K562 (cell line): ENCODE results near the gene ME3. TPM values are rescaled to one million over a fixed set of nuclear protein-coding genes. Genes with fewer than 3 reads are reported as not detected.

Source experiments
- ARID1B ChIP-seq: fragments of 450-650 bp; IDR thresholded peaks from 2 replicates; pipeline ENCODE4 v1.6.1; 2016; ENCODE audit warnings: antibody characterized with exemption, mild to moderate bottlenecking, inconsistent platforms
- CEBPG ChIP-seq, 3 experiments: fragments of 200-800 bp in 1 of 3; sonication (Bioruptor generic) in 1 of 3; sonication (generic) in 1 of 3; formaldehyde crosslinking in 1 of 3; IDR thresholded peaks in 2 of 3; conservative IDR thresholded peaks in 1 of 3; 2 replicates each; pipeline versions ENCODE4 v1.6.1 to v1.8.0; 2016 to 2022; ENCODE audit warnings: missing compliant biosample characterization in 2 of 3, missing genetic modification characterization in 2 of 3, mild to moderate bottlenecking in 1 of 3, missing genetic modification reagents in 1 of 3
- DPF2 ChIP-seq: fragments of 450-650 bp; IDR thresholded peaks from 2 replicates; pipeline ENCODE4 v1.6.1; 2016
- EHMT2 ChIP-seq: fragments of 450-650 bp; IDR thresholded peaks from 2 replicates; pipeline ENCODE4 v1.6.1; 2018; ENCODE audit warnings: antibody characterized with exemption
- HDAC8 ChIP-seq: fragments of 450-650 bp; IDR thresholded peaks from 2 replicates; pipeline ENCODE4 v1.6.1; 2016; ENCODE audit warnings: mild to moderate bottlenecking, missing genetic modification characterization, moderate library complexity, missing compliant biosample characterization
- ID3 ChIP-seq, 2 experiments: fragments of 250-450 bp in 1 of 2; fragments of 450-650 bp in 1 of 2; sonication (Bioruptor Pico) in 1 of 2; IDR thresholded peaks; 2 replicates each; pipeline versions ENCODE4 v1.6.1 to v1.8.0; 2016 to 2021; ENCODE audit warnings: mild to moderate bottlenecking in 2 of 2, moderate library complexity in 2 of 2, missing compliant biosample characterization in 1 of 2, missing genetic modification characterization in 1 of 2
- L3MBTL2 ChIP-seq: fragments of 450-650 bp; IDR thresholded peaks from 2 replicates; pipeline ENCODE4 v1.6.1; 2016; ENCODE audit warnings: mild to moderate bottlenecking, moderate library complexity
- MAFG ChIP-seq: fragments of 450-650 bp; conservative IDR thresholded peaks from 2 replicates; pipeline ENCODE4 v1.6.1; 2016; ENCODE audit warnings: missing genetic modification characterization, missing compliant biosample characterization
- SAFB ChIP-seq: fragments of 200-400 bp; formaldehyde crosslinking; IDR thresholded peaks from 2 replicates; pipeline ENCODE4 v1.6.1; 2017; ENCODE audit warnings: low read depth, low read length, borderline replicate concordance
- SIX5 ChIP-seq, 2 experiments: IDR thresholded peaks; 2 replicates each; pipeline ENCODE4 v1.6.1; 2011; ENCODE audit warnings: low read length in 2 of 2, borderline replicate concordance in 1 of 2, low read depth in 1 of 2, mild to moderate bottlenecking in 1 of 2, moderate library complexity in 1 of 2; ENCODE audit not compliant: insufficient read depth in 1 of 2
- TARDBP ChIP-seq: fragments of 450-650 bp; IDR thresholded peaks from 2 replicates; pipeline ENCODE4 v1.6.1; 2016
- TRIM24 ChIP-seq, 2 experiments: fragments of 450-650 bp; IDR thresholded peaks; 2 replicates each; pipeline ENCODE4 v1.6.1; 2016
- ZNF146 ChIP-seq: IDR thresholded peaks from one replicate; pipeline ENCODE4 v1.6.1; 2018; ENCODE audit warnings: missing compliant biosample characterization; ENCODE audit not compliant: unreplicated experiment
- ZNF232 ChIP-seq: sonication (generic); formaldehyde crosslinking; IDR thresholded peaks from 2 replicates; pipeline ENCODE4 v1.8.0; 2022; ENCODE audit warnings: mild to moderate bottlenecking, missing genetic modification reagents
- ZNF354B ChIP-seq: fragments of 250-450 bp; sonication (Bioruptor Pico); IDR thresholded peaks from 2 replicates; pipeline ENCODE4 v1.4.0; 2020
- ZNF589 ChIP-seq: fragments of 200-800 bp; sonication (Bioruptor generic); IDR thresholded peaks from 2 replicates; pipeline ENCODE4 v1.6.1; 2016; ENCODE audit warnings: low read depth, missing genetic modification characterization, missing compliant biosample characterization
- ZNF655 ChIP-seq: fragments of 250-450 bp; sonication (Bioruptor Pico); IDR thresholded peaks from 2 replicates; pipeline ENCODE4 v1.5.0; 2021
- polyA plus RNA-seq, 8 experiments: library from polyadenylated mRNA; depleted of rRNA in 4 of 8; stranded (reverse) in 5 of 8; unstranded in 3 of 8; fragments of >200 nt; fragmentation: Nextera tagmentation in 2 of 8; fragmentation: Illumina TruSeq in 1 of 8; extraction: Ambion mirVana in 2 of 8; extraction: Trizol in 1 of 8; gene quantifications; 2 replicates each; pipeline versions ENCODE4 v1.2.1 to v1.2.3, GENCODE V29; 2011 to 2014; ENCODE audit warnings: inconsistent platforms in 1 of 8, missing spikeins in 1 of 8
- total RNA-seq, 7 experiments: library from RNA; depleted of rRNA in 6 of 7; stranded (reverse); fragments of >200 nt in 6 of 7; fragmentation: Illumina TruSeq in 2 of 7; extraction: Trizol in 2 of 7; gene quantifications; 2 replicates each; pipeline versions ENCODE4 v1.2.1 to v1.2.3, GENCODE V29; 2011 to 2021; ENCODE audit warnings: low replicate concordance in 1 of 7
- TF ChIP-seq, protein P1 (sequence below), 2 experiments: fragments of 200-800 bp in 1 of 2; sonication (Bioruptor generic) in 1 of 2; sonication (generic) in 1 of 2; formaldehyde crosslinking in 1 of 2; IDR thresholded peaks in 1 of 2; conservative IDR thresholded peaks in 1 of 2; 2 replicates each; pipeline versions ENCODE4 v1.5.0 to v1.6.1; 2016 to 2020; ENCODE audit warnings: missing compliant biosample characterization in 1 of 2, missing genetic modification characterization in 1 of 2, missing genetic modification reagents in 1 of 2

ME3 gene
- total and polyA plus RNA-seq, 9 of the 15 experiments (the other 6 are each of a cell fraction or from before 2014, with no cell fraction given): not detected

DNA sequence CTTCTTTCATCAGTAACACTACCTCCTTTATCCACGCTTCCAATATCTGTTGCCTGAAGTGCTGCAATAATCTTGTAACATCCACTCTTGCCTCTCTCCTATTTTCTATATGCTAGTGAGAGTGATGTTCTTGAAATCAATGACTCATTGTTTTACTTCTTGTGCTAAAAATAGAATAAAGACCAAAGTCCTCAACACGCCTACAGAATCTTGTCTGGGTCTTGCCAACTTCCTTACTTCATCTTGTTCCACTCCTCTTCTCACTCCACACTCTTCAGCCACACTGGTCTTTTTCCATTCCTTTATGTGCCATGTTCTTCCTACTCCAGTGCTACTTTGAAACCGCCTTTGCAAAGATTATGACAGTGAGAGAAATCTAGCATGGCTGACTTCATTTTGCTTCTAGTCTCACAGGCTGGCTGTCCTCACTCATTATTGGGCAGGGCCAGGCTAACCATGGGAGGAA is 161.3 kb downstream of the ME3 start (continued):
- TF ChIP-seq ID3 (CRISPR knock-in tag; IDR thresholded peaks at IDR 0.05): no peak
- TF ChIP-seq ID3 (tag; IDR thresholded peaks at IDR 0.05): peak; percentile 80
- TF ChIP-seq ZNF232 (CRISPR knock-in tag): no peak
- TF ChIP-seq ZNF589: peak; percentile 82; the same call in 1 of the 2 replicates
- TF ChIP-seq MAFG (tag): 0 out of 2 replicates have a peak, but pooled peaks have one; percentile 15
- TF ChIP-seq, protein P1, sequence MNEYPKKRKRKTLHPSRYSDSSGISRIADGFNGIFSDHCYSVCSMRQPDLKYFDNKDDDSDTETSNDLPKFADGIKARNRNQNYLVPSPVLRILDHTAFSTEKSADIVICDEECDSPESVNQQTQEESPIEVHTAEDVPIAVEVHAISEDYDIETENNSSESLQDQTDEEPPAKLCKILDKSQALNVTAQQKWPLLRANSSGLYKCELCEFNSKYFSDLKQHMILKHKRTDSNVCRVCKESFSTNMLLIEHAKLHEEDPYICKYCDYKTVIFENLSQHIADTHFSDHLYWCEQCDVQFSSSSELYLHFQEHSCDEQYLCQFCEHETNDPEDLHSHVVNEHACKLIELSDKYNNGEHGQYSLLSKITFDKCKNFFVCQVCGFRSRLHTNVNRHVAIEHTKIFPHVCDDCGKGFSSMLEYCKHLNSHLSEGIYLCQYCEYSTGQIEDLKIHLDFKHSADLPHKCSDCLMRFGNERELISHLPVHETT (CRISPR knock-in tag; conservative IDR thresholded peaks at IDR 0.05 in 1 of 2, IDR thresholded peaks at IDR 0.05 in 1 of 2): peak in 1 of 2 experiments; percentile 71; a peak in 1 of 4 replicates
- TF ChIP-seq TRIM24 (IDR thresholded peaks at IDR 0.05): peak; percentile 22 to 46; a peak in 1 of 4 replicates
- TF ChIP-seq ZNF146 (CRISPR knock-in tag): no peak
- TF ChIP-seq SIX5 (IDR thresholded peaks at IDR 0.05; ENCODE audit: borderline replicate concordance in 1 of 2, insufficient read depth in 1 of 2, low read depth in 1 of 2, low read length in 2 of 2): no peak
- peak; percentile 35; the same call in 1 of the 2 replicates for TF ChIP-seq DPF2
- peak; percentile 36; the same call in 1 of the 2 replicates for TF ChIP-seq ARID1B
- TF ChIP-seq ZNF354B (CRISPR knock-in tag): no peak
- TF ChIP-seq ZNF655 (CRISPR knock-in tag): no peak
- TF ChIP-seq TARDBP: no peak
- TF ChIP-seq EHMT2: peak; percentile 79
- no peak for TF ChIP-seq SAFB
- peak; percentile 75 for TF ChIP-seq CEBPG (CRISPR knock-in tag; IDR thresholded peaks at IDR 0.05)
- peak; percentile 15 to 89; a peak in 3 of 4 replicates for TF ChIP-seq CEBPG (tag; conservative IDR thresholded peaks at IDR 0.05 in 1 of 2, IDR thresholded peaks at IDR 0.05 in 1 of 2)
- no peak for TF ChIP-seq HDAC8 (tag)
- TF ChIP-seq L3MBTL2: no peak
